ENCODE data around the gene GPC3.

DNA sequence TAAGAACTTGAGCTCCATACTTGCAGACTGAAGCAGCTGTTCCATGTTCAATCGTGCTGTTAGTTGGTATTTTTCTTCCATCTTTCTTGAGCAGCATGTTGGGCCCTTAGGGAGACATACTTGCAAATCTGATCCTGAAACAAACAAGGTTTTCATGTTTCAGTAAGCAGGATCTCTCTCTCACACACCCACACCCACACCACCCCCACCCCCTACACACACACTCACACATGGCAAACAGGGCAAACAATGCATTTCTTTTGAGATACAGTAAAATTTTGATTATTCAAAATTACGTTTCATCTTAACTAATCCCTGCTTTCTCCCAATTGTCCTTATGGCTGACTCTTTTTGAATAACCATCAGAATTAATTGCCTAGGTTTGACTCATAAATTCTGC, 32.3 kb downstream of the GPC3 start:
- TF ChIP-seq CTCF (IDR thresholded peaks at IDR 0.05) (no peak), POLR2A (IDR thresholded peaks at IDR 0.05) (no peak)
